ENCODE results near the gene PHF19.

PHF19 gene

GRCh38 chr9:120876842-120877240 is at the start of gene PHF19:
Gene PHF19 (minus strand): TSS chr9:120877188. CDS start chr9:120874741, 2,447 bp downstream.
- DNase-seq = peak; percentile 44

DNA sequence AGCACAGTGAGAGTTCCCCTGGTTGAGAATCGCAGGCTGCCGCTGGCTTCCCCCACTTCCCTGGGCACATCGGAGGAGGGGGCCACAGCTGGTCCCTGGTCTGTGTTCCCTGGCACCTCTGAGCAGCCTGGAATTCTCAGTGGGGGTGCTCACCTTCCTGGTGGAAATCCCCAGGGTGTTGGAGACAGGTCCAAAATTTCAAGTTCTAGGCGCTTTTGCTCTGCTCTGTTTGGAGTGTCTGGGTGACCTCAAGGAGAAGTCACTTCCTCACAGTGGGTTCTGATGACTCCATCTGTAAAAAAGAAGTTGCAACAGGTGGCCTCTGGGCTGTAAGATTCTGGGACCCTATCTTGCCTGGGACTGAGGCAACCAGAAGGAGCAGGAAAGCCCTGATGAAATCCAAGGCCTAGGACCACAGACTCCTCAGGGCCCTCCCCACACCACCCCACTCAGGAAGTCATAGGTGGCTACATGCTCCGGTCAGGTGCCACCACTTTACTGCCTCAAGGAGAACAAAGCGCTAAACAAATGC is 49.5 kb upstream of the PHF19 start, which contains the start of gene TRAF1:
TSS of gene TRAF1 (minus strand) at position 400 of the 532 bp plus-strand sequence. CDS start 721 bp downstream, outside the sequence.
- DNase-seq = peak; percentile 82

DNA sequence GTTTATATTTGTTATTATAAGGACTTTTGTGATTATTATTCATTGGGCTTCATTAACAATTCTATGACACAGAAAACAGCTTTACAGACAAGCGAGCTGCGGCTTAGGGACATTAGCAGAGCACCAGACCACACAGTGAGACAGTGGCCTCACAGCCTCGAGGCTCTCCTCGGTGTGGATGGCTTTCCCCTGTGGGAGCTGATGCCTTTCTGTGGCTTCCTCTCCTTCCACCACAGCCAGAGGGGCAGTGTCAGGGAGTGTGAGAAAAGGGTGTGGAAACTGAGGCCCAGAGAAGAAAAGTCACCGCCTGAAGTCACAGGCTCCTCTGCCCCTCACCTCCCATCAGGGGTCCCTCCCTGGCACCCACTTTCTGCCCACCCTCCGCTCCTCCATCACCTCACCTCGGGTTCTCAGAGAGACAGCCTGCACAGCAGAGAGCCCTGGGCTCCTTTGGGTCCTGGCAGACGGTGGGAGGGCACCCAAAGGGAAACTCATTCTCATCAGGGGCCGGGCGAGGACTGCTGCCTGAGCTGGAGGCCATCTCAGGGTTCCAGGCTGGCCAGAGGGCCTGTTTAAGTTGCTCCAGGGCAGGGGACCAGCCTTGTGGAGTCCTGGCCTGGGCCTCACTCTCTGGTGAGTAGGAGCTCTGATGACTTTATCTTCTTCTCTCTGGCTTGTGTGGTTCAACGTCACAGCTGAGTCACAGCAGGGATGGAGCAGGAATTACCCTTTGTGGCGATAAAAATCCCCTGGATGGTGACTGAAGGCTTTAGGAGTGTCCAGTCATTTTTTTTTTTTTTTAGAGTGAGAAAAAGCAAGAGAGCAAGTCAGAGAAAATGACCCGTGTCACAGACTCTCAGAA is 48.8 kb upstream of the PHF19 start:
- peak; percentile 43 for DNase-seq

GRCh38 chr9:120924698-120925534 is 47.9 kb upstream of the PHF19 start:
- DNase-seq = no peak

DNA sequence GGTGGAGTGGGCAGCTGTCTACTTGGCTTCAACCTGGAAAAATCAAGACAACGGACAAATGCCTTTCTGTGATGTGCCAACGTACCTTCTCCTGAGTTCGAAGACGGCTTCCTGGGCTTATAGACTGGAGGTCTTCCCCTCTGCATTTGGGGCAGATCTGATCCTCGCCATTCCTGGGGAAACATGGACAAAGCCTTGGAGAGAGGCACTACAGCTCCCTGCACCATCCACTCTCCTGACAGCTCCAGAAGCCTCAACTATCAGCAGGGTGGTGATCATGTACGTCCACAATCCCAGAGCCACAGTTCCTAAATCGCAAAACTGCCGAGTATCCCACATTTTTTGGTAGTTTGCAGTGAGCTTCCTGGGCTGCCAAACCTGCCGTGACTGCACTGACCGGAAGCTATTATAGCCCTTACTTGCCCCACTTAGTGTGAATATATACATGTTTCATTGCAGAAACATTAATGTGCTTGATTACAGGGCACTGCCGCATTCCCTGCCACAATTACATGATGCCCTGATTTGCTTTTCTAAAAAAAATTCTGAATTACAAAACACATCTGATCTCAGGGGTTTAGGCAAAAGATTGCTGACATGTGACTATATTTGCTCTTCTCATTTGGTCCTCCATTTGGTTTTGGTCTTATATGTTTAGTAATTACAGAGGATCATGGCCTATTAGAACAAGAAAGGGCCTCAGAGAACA is 46.8 kb upstream of the PHF19 start:
- no peak for DNase-seq

DNA sequence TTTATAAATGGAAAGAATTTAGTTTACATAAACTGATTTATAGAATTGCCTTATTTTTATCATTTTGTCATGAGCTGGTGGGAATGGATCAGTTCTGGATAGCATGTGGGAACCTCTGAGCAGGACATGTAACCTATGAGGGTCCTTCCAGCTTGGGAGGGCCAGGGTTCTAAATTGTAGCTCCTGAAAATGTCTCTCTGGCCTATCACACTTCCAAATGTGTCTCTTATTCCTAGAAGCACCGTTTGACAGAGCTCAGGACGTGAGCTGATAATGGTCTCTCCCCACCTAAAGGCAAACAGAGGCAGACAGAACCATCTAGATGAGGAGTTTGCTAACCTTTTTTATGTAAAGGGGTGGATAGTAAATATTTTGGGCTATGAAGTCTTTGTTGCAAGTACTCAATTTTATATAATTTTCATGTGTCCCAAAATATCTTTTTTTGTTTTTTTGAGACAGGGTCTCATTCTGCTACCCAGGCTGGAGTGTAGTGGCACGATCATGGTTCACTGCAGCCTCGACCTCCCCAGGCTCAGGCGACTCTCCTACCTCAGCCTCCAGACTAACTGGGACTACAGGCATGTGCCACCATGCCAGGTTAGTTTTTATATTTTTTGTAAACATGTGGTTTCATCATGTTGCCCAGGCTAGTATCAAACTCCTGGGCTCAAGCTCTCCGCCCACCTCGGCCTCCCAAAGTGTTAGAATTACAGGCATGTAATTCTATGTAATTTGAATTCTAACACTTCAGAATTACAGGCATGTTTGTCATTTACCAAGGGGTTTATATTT is 45.6 kb upstream of the PHF19 start:
- no peak for DNase-seq

DNA sequence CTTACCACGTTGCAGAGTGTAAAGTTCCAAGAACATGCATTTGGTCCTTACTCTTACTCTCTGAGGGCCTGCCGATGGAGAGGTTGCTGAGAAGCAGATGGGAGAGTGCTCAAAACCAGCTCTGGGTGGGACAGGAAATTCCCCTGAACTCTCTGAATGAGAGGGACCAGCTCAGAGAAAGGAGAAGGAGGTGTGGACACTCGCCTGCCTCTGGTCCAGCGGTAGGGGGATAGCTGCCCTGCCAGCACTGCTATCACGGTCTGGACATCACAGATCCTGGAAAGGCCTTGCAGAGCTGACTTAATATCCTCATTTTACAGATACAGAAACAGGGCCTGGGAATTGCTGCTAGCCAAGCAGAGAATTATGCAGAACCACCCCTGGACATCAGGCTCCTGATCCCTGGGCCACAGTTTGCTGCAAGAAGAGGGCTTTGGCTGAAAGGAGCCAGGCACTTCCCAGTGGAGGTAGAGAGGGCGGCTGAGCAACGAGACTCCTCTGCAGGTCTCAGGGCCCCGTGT is 44.7 kb upstream of the PHF19 start:
- DNase-seq = no peak

GRCh38 chr9:120920806-120921178 is 43.8 kb upstream of the PHF19 start:
- DNase-seq = no peak

- peak; percentile 10 for DNase-seq
Observed at GRCh38 chr9:120919843-120920805, 43.1 kb upstream of the PHF19 start.

- DNase-seq = no peak
Observed at GRCh38 chr9:120918931-120919842, 42.2 kb upstream of the PHF19 start.

- no peak for DNase-seq
Observed at GRCh38 chr9:120917929-120918762, 41.2 kb upstream of the PHF19 start.

DNA sequence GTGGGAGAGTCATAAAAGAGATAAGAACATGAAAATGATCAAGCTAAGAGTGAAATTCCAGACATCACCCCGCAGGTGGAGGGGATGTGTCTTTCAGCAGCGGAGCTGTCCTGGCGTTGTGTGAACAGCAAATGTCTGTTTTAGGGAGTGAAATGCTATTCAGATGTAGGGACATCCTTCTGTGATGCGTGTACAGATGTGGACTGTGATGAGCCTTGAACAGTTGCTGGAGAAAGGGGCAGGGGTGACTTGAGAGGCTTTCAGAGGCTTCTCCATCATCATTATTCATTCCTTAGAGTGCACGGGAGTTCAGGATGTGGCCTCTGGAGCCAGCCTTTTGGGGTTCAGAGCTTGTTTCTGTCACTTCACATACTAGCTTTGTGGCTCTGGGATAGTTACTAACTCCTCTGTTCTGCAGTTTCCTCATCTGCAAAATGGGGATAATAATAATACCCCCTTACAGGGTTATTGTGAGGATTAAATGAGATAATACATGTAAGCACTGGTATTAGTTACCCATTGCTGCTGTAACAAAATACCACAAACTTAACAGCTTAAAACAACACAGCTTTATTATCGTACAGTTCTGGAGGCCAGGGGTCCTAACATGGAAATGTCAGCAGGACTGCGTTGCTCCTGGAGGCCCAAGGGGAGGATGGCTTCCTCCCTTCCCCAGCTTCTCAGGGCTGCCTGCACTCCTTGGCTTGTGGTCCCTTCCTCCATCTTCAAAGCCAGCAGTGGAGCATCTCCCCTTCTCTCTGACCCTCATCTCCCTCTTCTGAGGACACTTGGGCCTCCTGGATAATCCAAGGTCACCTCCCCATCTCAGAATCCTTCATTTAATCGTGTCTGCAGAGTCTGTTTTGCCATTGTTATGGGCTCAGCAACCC is 40.2 kb upstream of the PHF19 start:
- no peak for DNase-seq

DNA sequence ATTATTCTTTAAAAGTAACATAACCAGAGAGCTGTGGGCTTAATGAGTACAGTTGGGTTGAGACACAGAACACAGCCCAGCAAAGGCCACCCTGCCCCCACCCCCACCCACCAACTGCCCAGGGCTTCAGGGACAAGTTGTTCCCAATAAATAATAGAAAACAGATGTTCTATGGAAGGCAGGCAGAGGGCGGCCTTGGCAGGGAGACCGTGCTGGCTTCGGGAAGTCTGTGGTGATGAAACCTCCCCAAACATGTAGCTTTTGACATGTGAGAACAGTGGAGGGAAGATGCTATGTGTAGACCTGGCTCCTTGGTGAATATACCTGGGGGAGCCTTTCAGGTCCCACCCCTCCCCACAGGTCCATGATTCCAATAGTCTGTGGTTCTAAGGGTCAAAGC is 39.6 kb upstream of the PHF19 start:
- DNase-seq = no peak

DNA sequence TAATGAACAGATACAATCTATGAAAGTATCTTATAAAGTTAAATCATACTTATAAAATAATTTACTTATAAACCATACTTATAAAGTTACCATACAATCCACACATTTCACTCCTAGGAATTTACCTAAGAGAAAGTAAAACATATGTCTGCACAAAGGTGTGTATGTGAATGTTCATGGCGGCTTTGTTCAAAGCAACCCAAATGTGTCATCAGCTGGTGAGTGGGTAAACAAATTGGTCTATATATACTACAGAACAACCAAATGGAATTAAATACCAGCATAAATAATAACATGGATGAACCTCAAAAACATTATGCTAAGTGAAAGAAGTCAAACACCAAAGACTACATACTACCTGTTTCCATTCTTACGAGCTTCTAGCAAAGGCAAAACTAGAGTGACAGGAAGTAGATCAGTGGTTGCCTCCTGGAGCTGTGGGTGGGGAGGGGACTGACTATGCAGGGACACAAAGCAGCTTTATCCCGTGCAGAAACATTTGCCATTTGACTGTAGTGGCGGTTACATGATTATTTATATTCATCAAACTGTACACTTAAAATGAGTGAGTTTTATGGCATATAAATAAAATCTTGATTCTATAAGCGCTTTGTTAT is 39.0 kb upstream of the PHF19 start:
- no peak for DNase-seq

DNA sequence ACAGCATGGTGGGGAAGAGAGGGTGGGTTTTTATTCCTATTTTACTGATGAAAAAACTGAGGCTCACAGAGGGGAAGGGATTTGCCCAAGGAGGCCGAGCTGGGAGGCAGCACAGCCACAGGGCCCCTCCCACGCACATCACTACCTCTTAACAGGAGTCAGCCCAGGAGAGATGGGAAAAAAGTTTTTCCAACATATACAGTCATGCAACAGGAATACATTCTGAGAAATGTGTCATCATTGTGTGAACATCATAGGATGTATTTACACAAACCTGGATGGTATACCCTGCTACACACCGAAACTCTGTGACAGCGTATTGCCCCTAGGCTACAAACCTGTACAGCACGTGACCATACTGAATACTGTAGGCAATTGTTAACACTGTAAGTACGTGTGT is 38.0 kb upstream of the PHF19 start:
- DNase-seq = no peak

DNA sequence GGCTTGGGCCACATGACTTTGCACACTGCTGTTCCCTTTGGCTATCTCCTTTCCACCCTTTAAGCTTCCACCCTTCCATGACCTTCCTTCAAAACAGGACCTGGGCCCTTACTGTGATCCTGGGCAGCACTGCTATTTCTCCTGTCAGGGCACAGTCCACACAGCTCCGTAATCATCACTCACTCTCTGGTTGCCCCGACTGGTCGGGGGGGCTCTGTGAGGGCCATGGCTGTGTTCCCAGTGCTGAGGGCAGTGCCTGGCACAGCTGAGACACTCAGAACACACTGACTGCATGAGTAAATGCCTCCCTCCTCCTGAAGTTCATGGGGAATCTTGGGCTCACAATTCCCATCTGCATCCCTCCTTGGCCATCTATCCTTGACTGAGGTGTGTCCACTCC is 37.4 kb upstream of the PHF19 start:
- DNase-seq = no peak

All from MV-4-11 (cell line).